Inferior parietal cortex (tissue), 1 donor: ENCODE data around the gene MARS1.
"Not testable (repeated sequence)": the region's sequence is repeated elsewhere in the genome, so short reads cannot be mapped to it uniquely, and the experiment has no call there.

ENCODE experiments used
- DNase-seq: peaks from one replicate; pipeline ENCODE4 v3.0.0-alpha.2; 2016; ENCODE audit errors: extremely low spot score

Gene MARS1

GRCh38 chr12:57495051-57495701, 7.3 kb downstream of the MARS1 start:
- not testable (repeated sequence) for DNase-seq

- no peak for DNase-seq
Measured at GRCh38 chr12:57496822-57497221, 9.0 kb downstream of the MARS1 start.

GRCh38 chr12:57497223-57498131, 9.6 kb downstream of the MARS1 start:
- DNase-seq = no peak

- DNase-seq = no peak
Measured at GRCh38 chr12:57498132-57498502, 10.2 kb downstream of the MARS1 start.

GRCh38 chr12:57498571-57498970, 10.7 kb downstream of the MARS1 start:
- no peak for DNase-seq

GRCh38 chr12:57500213-57500612, 12.3 kb downstream of the MARS1 start:
- no peak for DNase-seq

GRCh38 chr12:57502311-57502969, 14.6 kb downstream of the MARS1 start:
- DNase-seq = not testable (repeated sequence)

- not testable (repeated sequence) for DNase-seq
Measured at GRCh38 chr12:57506541-57506940, 18.7 kb downstream of the MARS1 start.

GRCh38 chr12:57507796-57508195, 19.9 kb downstream of the MARS1 start:
- DNase-seq = not testable (repeated sequence)

- DNase-seq = no peak
Measured at GRCh38 chr12:57511161-57511560, 23.3 kb downstream of the MARS1 start.

- no peak for DNase-seq
Measured at GRCh38 chr12:57511588-57512325, 23.9 kb downstream of the MARS1 start.

GRCh38 chr12:57512665-57513064, 24.8 kb downstream of the MARS1 start:
- no peak for DNase-seq

GRCh38 chr12:57513266-57513665, 25.4 kb downstream of the MARS1 start:
- DNase-seq = no peak

- DNase-seq = not testable (repeated sequence)
Measured at GRCh38 chr12:57513677-57514076, 25.8 kb downstream of the MARS1 start.

- not testable (repeated sequence) for DNase-seq
Measured at GRCh38 chr12:57514246-57514645, 26.4 kb downstream of the MARS1 start.

- DNase-seq = no peak
Measured at GRCh38 chr12:57514720-57515407, 27.0 kb downstream of the MARS1 start.

GRCh38 chr12:57515408-57515933, 27.6 kb downstream of the MARS1 start:
- no peak for DNase-seq

- no peak for DNase-seq
Measured at GRCh38 chr12:57515934-57516541, 28.2 kb downstream of the MARS1 start.

- no peak for DNase-seq
Measured at GRCh38 chr12:57516617-57517153, 28.8 kb downstream of the MARS1 start.

- no peak for DNase-seq
Measured at GRCh38 chr12:57517187-57517586, 29.3 kb downstream of the MARS1 start.
